Kidney (tissue), 14 donors: Measurements from ENCODE around the gene XCL2. TPM values are rescaled to one million over a fixed set of nuclear protein-coding genes. Genes with fewer than 3 reads are reported as not detected.

Source experiments
- DNase-seq, 5 donors: peaks; one replicate each; pipeline ENCODE4 v3.0.0-alpha.2; 2013 to 2020
- FAIRE-seq: peaks from 2 replicates; lab custom pipeline; 2012; peaks lifted over from hg19 to GRCh38; lab: Jason Lieb, UNC
- H3K27ac ChIP-seq, 2 donors: one replicate each; pipeline ENCODE4 v1.7.0; 2013; ENCODE audit warnings: low read depth in 2 of 2, low read length in 2 of 2, inconsistent platforms in 1 of 2
- H3K27me3 ChIP-seq: one replicate; pipeline ENCODE4 v1.7.1; 2013; ENCODE audit warnings: low read length, inconsistent platforms; ENCODE audit not compliant: control insufficient read depth, insufficient read depth
- H3K36me3 ChIP-seq, 3 donors: one replicate each; pipeline versions ENCODE4 v1.7.0 to v1.7.1; 2013; ENCODE audit warnings: low read length in 3 of 3, control low read depth in 1 of 3, inconsistent platforms in 1 of 3; ENCODE audit not compliant: insufficient read depth in 3 of 3, control insufficient read depth in 2 of 3
- H3K4me1 ChIP-seq, 3 donors: one replicate each; pipeline versions ENCODE4 v1.7.0 to v1.7.1; 2013; ENCODE audit warnings: low read length in 3 of 3, inconsistent platforms in 1 of 3, low read depth in 1 of 3; ENCODE audit not compliant: control insufficient read depth in 2 of 3, insufficient read depth in 2 of 3
- H3K4me3 ChIP-seq, 3 donors: one replicate each; pipeline versions ENCODE4 v1.7.0 to v1.8.1; 2013; ENCODE audit warnings: low read length in 3 of 3, control low read depth in 1 of 3, inconsistent platforms in 1 of 3
- H3K9ac ChIP-seq, 3 donors: one replicate each; pipeline versions ENCODE4 v1.7.0 to v1.7.1; 2013; ENCODE audit warnings: low read length in 3 of 3, control low read depth in 1 of 3, inconsistent platforms in 1 of 3
- H3K9me3 ChIP-seq, 3 donors: one replicate each; pipeline versions ENCODE4 v1.7.0 to v1.7.1; 2013; ENCODE audit warnings: low read length in 3 of 3, control low read depth in 1 of 3, inconsistent platforms in 1 of 3; ENCODE audit not compliant: control insufficient read depth in 2 of 3, insufficient read depth in 1 of 3
- intact Hi-C: fragments of 100-400 bp; cut with DNase I; formaldehyde crosslinking; loops from one replicate; pipeline ENCODE4 v1.11.1; 2022
- polyA plus RNA-seq: library from polyadenylated mRNA; stranded (reverse); fragments of 350-450 nt; fragmentation: Illumina TruSeq; extraction: RNeasy Lipid Tissue Mini Kit (QIAGEN cat#74804); gene quantifications from one replicate; pipeline ENCODE4 v1.2.3, GENCODE V29; 2014; ENCODE audit warnings: low read depth, low replicate concordance; ENCODE audit not compliant: insufficient read depth
- total RNA-seq: library from RNA; stranded (reverse); fragmentation: NEBNext Ultra II Directional; extraction: Animal tissue kit (Norgen Biotek cat#: 25700); gene quantifications from one replicate; pipeline ENCODE4 v1.2.1, GENCODE V29; 2021
- TF ChIP-seq, protein P1 (sequence below): IDR thresholded peaks from 3 replicates; pipeline ENCODE4 v1.5.1; 2012; ENCODE audit warnings: mild to moderate bottlenecking, moderate library complexity, borderline replicate concordance; ENCODE audit not compliant: insufficient read depth; ENCODE audit errors: extremely low read depth
- donor health status: control.
- donor health status: control.
- donor health status: control.
- donor health status: control.
- donor health status: control.
- donor health status: DM: yes; HTN: yes; CAD: no.
- donor health status: Normal renal cell carcinoma (clear cell type).

The XCL2 gene
- total and polyA plus RNA-seq, 2 donors from 2014 or later = 1.6 TPM; not detected in 1

DNA sequence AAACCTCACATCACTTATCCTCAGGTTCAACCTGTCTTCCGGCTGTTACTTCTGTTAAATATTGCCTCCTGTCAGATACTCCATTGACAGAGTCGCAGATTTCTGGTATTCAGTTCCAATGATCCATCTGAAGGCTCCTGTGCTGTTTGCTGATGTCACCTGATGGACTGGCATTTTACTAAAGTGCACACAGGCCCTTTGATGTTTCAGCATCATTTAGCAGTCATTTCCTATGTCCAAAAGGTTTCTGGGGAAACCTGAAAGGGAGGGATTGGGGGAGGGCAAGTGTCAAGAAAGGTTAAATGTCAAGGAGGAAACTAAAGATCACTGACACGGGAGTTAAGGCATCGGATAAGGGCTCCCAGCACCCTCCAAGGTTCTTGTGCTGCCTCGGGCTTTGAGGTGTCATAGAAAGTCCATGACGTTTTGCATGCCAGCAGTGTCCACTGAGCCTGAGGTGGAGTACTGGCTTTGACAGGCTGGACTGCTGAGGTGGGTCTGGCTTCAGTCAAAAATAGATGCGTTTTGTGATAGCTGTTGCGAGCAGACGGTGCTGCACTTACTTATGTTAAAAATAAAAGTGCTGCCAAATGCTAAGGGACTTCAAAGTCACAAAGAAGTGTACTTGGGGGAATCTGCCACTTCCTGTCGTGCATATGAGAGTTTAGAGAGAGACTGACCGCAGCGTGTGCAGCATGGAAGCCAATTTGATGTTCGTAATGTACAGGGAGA lies 30.8 kb downstream of the XCL2 start:
- no peaks in the 10 kb centered on the region for H3K27me3 ChIP-seq
- TF ChIP-seq, protein P1, sequence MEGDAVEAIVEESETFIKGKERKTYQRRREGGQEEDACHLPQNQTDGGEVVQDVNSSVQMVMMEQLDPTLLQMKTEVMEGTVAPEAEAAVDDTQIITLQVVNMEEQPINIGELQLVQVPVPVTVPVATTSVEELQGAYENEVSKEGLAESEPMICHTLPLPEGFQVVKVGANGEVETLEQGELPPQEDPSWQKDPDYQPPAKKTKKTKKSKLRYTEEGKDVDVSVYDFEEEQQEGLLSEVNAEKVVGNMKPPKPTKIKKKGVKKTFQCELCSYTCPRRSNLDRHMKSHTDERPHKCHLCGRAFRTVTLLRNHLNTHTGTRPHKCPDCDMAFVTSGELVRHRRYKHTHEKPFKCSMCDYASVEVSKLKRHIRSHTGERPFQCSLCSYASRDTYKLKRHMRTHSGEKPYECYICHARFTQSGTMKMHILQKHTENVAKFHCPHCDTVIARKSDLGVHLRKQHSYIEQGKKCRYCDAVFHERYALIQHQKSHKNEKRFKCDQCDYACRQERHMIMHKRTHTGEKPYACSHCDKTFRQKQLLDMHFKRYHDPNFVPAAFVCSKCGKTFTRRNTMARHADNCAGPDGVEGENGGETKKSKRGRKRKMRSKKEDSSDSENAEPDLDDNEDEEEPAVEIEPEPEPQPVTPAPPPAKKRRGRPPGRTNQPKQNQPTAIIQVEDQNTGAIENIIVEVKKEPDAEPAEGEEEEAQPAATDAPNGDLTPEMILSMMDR = no peak
- H3K36me3 ChIP-seq = no peaks in the 10 kb centered on the region
- no peaks in the 10 kb centered on the region for H3K4me1 ChIP-seq
- FAIRE-seq = no peak
- no peaks in the 10 kb centered on the region for H3K9me3 ChIP-seq
- intact Hi-C loops = no loop called here
- H3K4me3 ChIP-seq = no peak overlapping the region
- no peak overlapping the region for H3K9ac ChIP-seq
- H3K27ac ChIP-seq = no peak overlapping the region
- DNase-seq = no peak

DNA sequence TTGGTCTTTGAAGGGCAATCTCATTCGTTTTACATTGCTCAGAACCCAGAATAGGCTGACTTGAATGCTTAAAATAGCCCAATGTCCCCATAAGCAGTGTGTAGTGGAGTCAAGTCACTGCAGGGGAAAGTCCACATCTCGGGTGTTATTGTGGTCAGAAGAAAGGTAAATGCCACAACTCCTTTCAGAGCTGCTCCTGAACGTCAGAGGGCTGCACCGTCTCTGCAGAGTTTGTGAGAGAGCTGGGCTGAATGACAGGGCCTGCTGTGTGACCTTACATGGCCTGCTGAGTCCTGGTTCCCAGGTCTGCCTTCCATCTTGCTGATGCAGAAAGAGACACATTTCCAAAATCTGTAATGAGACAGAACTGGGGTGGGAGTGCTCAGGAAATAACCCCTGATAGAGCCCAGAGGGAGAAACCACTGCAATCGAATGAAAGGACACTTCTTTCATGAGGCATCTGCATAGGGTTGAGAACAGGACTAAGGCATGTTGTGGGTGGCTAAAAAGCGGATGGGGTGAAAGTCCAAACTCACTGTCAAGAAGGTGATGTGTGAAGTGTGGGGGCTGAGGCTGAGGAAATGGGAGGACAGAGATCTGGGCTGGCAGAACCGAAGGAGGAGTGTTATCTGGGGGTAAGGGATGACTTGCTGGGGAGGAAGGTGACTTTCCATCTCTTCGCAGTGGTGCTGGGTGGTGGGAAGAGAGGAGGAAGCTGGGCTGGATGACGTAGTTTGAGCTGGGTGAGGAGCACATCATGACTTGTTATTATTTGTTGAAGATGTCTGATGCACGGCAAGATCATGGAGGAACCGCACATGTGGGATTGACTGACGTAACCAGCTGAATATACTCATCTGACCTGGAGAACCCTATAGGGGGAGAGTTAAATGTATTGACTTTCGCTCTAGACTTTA lies 33.7 kb downstream of the XCL2 start:
- Histone ChIP-seq H3K27me3 (no peaks in the 10 kb centered on the region), H3K9me3 (no peaks in the 10 kb centered on the region), H3K9ac (no peak overlapping the region), H3K4me1 (no peaks in the 10 kb centered on the region), H3K27ac (no peak overlapping the region), H3K4me3 (no peak overlapping the region), H3K36me3 (no peaks in the 10 kb centered on the region)
- intact Hi-C loops = no loop called here
- DNase-seq (no peak), FAIRE-seq (no peak)
- TF ChIP-seq, protein P1 = no peak

DNA sequence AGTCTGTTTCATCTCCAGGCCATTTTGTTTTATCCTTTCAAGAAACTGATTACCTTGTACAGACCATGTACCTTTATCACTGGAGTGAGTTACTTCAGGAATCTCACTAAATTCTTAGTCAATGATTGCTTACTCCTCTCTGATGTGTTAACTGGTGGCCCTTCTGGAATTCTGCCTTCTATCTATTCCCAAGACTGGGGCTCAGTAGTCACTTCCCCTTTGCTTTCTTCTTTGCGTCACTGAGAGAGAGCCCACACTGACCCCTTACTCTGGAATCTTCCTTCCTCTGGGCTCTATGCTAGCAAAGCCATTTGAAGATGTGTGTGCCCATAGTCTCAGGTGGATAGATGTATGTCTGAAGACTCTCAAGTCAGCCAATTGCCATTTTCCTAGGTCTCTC lies 34.6 kb downstream of the XCL2 start:
- intact Hi-C loops = no loop called here
- Histone ChIP-seq H3K9ac (no peak overlapping the region), H3K4me1 (no peaks in the 10 kb centered on the region), H3K27ac (no peak overlapping the region), H3K9me3 (no peaks in the 10 kb centered on the region), H3K36me3 (no peaks in the 10 kb centered on the region), H3K4me3 (no peak overlapping the region), H3K27me3 (no peaks in the 10 kb centered on the region)
- DNase-seq = no peak
- TF ChIP-seq, protein P1 = no peak
- no peak for FAIRE-seq
